OCI-LY7 (cell line): ENCODE measurements around the gene USP48.

Experiments
- EZH2phosphoT487 ChIP-seq: fragments of 200-600 bp; sonication (generic); IDR thresholded peaks from 2 replicates; pipeline ENCODE4 v1.6.1; 2018; ENCODE audit warnings: low read depth, borderline replicate concordance, mild to moderate bottlenecking, mixed run types, antibody characterized with exemption, low read length, moderate library complexity, mixed read lengths
- TF ChIP-seq, protein P1 (sequence below): fragments of 200-600 bp; sonication (generic); conservative IDR thresholded peaks from 2 replicates; pipeline ENCODE4 v1.5.1; 2014; ENCODE audit warnings: mild to moderate bottlenecking, antibody characterized with exemption, low read length, moderate library complexity, mixed read lengths

DNA sequence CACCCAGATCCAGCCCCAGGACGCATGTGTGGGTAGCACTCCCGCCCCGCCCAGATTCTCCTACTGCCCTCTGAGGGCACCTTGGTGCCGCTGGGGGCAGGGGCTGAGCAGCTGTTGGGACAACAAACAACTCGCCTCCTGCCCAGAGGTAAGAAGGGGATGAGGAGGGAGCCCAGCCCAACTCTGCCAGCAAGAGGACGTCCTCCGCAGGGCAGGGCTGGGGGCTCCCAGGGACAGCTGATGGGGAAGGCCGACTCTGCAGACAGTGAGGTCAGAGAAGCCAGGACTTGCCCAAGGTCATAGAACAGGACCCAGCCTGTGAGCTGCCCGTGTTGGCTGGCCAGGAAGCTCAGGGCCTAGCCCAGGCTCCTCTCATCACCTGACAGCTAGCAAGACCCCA, 132.5 kb downstream of the USP48 start:
- TF ChIP-seq, protein P1, sequence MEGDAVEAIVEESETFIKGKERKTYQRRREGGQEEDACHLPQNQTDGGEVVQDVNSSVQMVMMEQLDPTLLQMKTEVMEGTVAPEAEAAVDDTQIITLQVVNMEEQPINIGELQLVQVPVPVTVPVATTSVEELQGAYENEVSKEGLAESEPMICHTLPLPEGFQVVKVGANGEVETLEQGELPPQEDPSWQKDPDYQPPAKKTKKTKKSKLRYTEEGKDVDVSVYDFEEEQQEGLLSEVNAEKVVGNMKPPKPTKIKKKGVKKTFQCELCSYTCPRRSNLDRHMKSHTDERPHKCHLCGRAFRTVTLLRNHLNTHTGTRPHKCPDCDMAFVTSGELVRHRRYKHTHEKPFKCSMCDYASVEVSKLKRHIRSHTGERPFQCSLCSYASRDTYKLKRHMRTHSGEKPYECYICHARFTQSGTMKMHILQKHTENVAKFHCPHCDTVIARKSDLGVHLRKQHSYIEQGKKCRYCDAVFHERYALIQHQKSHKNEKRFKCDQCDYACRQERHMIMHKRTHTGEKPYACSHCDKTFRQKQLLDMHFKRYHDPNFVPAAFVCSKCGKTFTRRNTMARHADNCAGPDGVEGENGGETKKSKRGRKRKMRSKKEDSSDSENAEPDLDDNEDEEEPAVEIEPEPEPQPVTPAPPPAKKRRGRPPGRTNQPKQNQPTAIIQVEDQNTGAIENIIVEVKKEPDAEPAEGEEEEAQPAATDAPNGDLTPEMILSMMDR, result no peak
- no peak for TF ChIP-seq EZH2phosphoT487
